ENCODE results near the gene MMRN2. TPM values are rescaled to one million over a fixed set of nuclear protein-coding genes. Genes with fewer than 3 reads are reported as not detected.

MMRN2 gene
- total RNA-seq, 1 experiment from 2014 or later = 1.7 TPM

DNA sequence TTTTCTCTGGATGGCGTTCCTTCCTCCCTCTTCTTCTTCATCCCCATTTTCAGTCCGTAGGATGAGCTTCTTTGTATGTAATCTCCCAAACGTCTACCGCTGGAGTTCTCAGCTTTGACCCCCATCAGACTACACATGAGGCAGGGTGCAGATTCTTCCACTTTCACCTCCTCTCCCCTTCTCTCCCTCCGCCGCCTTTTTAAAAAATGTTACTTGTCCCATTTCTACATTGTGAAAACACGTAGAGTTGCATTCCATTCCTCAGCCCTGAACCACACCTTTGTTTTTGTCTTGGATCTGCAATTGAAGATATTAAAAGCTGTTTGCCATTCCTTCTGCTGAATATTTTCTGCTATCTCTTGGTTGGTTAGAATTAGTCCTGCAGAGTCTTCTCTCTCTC is 17.1 kb upstream of the MMRN2 start:
- H3K27me3 ChIP-seq (ENCODE audit: control insufficient read depth, insufficient read depth, low read length) = peaks cover 12% of the 10 kb centered on the region
- no peaks in the 10 kb centered on the region for H3K36me3 ChIP-seq (replicated peaks; ENCODE audit: control insufficient read depth, insufficient read depth, low read length)
- no peak overlapping the region for H3K4me3 ChIP-seq (ENCODE audit: insufficient read depth, low read depth, low read length)
- no peak for DNase-seq

DNA sequence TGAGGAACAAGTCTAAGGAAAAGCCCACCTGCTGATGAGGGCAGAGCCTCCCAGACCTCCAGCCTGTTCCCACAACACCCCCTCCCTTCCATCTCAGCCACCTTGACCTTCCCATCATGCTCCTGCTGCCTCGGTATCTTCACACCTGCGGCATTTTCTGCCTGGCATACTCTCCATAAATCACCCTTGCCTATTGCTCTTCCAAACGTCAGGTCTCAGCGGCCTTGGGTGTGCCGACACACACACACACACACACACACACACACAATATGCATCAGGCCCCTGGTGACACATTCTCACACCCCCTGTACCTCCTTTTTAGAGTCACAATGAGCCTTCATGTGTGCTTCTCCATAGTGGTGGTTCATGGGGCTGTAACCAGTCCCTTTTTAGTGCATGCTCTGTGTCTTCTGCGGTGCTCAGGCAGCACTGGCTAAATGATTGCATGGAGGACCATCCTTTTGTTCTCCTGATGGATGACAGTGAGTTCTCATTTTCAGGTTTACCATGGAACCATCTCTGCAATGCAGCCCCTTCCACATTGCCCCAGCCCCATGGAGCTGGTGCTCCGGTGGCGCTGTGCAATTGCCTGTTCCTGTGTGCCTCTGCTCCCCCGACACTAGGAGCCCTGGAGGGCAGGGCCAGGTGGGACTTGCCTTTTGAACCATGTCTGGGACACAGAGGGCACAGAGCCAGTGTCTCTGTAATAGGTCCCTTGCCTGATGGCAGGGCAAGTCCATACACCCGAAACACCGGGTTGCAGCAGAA is 15.4 kb upstream of the MMRN2 start:
- Histone ChIP-seq H3K36me3 (replicated peaks; ENCODE audit: control insufficient read depth, insufficient read depth, low read length) (no peaks in the 10 kb centered on the region), H3K4me3 (ENCODE audit: insufficient read depth, low read depth, low read length) (no peak overlapping the region), H3K27me3 (ENCODE audit: control insufficient read depth, insufficient read depth, low read length) (peaks cover 12% of the 10 kb centered on the region)
- DNase-seq = no peak

DNA sequence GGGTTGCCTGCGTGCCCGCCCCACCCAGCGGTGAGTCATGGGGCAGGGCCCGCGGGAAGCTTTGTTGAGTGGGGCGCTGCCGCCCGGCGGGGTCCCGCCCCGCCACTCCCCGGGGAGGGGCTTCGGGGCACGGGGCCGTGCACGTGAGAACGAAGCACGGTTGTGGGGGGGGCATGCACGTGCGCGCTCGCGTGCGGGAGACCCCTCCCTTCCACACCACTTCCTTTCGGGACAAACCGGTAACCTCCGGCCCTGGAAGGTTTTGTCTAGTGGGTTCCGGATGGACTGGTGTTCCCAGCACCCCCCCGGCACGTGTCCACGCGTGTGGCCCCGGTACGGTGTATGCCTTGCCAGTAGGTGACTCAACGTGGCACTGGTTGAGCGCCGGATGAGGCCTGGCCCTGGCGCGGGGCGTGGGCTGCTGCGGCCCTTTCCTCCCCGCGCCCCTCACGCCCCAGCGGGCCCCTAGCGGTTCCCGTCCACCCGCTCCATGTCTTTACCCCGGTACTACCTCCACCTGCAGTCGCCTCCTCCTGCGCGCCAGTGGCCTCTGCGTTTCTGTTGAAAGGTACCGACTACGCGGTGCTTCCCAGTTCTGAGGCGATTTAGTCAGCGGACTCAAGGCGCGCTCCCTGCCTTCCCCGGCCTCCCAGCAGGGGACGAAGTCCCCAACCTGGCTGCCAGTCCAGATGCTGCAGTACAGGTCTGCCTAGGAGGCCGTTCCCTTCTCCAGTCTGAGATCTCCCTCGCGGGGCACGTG is 14.0 kb upstream of the MMRN2 start:
- peak overlapping the region; percentile 66 for H3K4me3 ChIP-seq (ENCODE audit: insufficient read depth, low read depth, low read length)
- H3K36me3 ChIP-seq (replicated peaks; ENCODE audit: control insufficient read depth, insufficient read depth, low read length) = no peaks in the 10 kb centered on the region
- peaks cover 12% of the 10 kb centered on the region for H3K27me3 ChIP-seq (ENCODE audit: control insufficient read depth, insufficient read depth, low read length)
- peak; percentile 85 for DNase-seq

DNA sequence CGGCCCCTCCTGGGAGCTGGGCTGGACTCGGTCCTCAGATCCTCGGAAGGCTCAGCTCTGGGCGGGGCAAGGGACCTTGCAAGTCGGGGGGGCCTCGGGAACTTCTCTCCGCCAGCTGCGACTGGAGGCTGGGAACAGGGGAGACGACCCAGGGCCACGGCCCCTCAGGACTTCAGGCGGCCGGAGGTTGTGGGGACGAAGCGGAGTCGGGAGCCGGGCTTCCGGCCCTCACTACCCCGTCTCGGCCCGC is 13.5 kb upstream of the MMRN2 start:
- Histone ChIP-seq H3K4me3 (ENCODE audit: insufficient read depth, low read depth, low read length) (peak overlapping the region; percentile 66), H3K27me3 (ENCODE audit: control insufficient read depth, insufficient read depth, low read length) (peaks cover 12% of the 10 kb centered on the region), H3K36me3 (replicated peaks; ENCODE audit: control insufficient read depth, insufficient read depth, low read length) (no peaks in the 10 kb centered on the region)
- DNase-seq = peak; percentile 88

DNA sequence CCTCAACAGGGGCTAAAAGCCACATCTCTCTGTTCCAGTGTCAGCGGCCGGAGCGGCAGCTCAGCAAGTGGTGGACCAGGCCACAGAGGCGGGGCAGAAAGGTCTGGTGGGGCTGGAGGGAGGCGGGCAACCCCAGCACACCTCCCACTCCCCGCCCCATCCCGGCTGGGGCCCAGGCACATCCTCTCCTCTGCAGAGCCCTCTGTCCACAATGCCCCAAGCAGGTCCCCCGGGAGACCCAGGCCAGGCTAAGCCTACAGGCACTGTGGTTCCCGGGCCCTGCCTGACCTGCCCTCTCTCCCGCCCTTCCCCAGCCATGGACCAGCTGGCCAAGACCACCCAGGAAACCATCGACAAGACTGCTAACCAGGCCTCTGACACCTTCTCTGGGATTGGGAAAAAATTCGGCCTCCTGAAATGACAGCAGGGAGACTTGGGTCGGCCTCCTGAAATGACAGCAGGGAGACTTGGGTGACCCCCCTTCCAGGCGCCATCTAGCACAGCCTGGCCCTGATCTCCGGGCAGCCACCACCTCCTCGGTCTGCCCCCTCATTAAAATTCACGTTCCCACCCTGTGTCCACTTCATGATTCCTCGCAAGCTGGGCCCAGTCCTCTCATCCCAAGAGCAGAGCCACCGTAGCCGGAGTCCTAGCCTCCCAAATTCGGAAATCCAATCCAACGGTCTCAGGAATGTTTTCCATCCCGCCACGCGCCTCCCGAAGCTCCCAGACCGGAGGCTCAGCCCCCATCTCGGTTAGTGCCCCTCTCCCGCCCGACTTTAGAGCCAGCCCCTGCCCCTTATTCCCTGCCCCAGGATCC is 13.0 kb upstream of the MMRN2 start:
- H3K36me3 ChIP-seq (replicated peaks; ENCODE audit: control insufficient read depth, insufficient read depth, low read length) = no peaks in the 10 kb centered on the region
- peak; percentile 89 for DNase-seq
- peaks cover 12% of the 10 kb centered on the region for H3K27me3 ChIP-seq (ENCODE audit: control insufficient read depth, insufficient read depth, low read length)
- H3K4me3 ChIP-seq (ENCODE audit: insufficient read depth, low read depth, low read length) = peak overlapping the region; percentile 66

DNA sequence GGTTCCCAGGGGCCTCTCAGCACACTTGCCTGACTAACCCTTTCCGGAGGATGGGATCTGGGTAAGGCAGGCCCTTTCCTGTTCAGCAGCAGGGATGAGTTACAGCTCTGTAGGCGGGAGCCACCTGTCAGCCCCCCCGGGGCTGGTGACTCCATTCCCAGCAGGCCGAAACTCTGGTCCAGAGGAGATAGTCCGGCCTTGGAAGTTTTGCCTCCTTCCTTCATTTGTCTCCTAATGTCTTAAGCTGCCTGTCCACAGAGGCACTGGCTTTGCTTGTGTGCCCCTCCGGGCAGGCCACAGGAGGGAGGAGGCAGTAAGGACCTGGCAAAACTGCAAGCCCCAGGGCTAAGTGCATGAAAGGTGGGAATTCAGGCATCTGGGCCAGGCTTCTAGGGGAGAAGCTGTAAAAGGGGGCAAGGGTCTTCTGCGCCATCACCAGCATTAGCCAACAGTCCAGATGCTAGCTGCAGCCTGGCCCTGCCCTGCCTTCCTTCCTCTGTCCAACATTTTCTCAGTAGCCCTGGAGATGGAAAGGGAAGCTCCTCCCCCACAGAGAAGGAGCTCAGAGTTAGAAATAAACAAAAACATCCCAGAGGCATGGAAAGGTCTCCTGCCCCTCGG is 12.1 kb upstream of the MMRN2 start:
- Histone ChIP-seq H3K36me3 (replicated peaks; ENCODE audit: control insufficient read depth, insufficient read depth, low read length) (no peaks in the 10 kb centered on the region), H3K27me3 (ENCODE audit: control insufficient read depth, insufficient read depth, low read length) (peaks cover 12% of the 10 kb centered on the region), H3K4me3 (ENCODE audit: insufficient read depth, low read depth, low read length) (no peak overlapping the region)
- peak; percentile 36 for DNase-seq

DNA sequence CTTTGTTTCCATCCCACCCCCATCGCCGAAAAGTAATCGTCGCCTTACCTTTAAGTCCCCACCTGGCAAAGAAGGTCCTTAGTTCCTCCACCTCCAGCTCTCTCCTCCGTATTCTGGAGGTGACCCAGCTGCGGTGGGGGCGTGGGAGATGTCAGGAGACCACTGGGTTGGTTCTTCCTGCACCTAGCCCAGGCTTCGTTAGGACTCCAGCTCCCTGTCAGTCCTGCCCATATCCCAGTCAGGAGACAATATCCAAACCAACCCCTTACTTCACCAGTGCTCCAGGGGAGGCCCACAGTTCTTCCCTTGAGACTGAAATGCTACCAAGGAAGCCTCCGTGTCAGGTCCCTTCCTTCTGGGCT is 11.6 kb upstream of the MMRN2 start:
- DNase-seq = no peak
- Histone ChIP-seq H3K4me3 (ENCODE audit: insufficient read depth, low read depth, low read length) (no peak overlapping the region), H3K36me3 (replicated peaks; ENCODE audit: control insufficient read depth, insufficient read depth, low read length) (no peaks in the 10 kb centered on the region), H3K27me3 (ENCODE audit: control insufficient read depth, insufficient read depth, low read length) (peaks cover 12% of the 10 kb centered on the region)

DNA sequence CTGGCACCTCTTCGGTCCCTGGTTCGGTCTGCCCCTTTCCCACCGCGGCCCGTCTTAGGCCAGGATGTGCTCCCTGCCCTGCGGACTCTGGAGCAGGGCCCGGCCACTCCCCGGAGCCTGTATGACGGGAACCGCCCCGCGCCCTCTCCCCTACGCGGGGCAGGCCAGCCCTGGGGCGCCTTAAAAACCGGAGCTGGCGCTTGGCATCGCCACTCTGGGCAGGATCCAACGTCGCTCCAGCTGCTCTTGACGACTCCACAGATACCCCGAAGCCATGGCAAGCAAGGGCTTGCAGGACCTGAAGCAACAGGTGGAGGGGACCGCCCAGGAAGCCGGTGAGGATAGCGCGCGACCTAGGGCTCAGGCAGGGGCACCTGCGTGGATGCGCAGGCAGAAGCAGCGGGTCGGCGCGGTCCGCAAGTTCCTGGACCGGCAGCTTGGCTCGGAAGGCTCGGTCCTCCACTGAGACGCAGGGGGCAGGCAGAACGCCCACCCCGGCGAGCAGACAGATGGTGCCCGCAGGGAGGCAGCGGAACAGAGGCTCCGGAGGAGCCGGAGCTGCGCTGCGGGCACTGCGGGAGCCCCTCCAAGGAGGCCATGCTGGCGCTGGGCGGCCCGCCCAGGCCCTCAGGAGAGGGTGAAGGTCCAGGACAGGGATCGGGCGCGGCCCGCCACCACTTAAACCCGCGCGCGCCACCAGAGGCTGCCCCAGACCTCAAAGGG is 11.0 kb upstream of the MMRN2 start, which contains the start of gene ADIRF:
Gene ADIRF, plus strand, starts transcription at position 212 of the 723 bp plus-strand sequence. Its CDS starts 63 bp downstream, at position 275.
- Histone ChIP-seq H3K4me3 (ENCODE audit: insufficient read depth, low read depth, low read length) (no peak within 1 kb of the TSS), H3K36me3 (replicated peaks; ENCODE audit: control insufficient read depth, insufficient read depth, low read length) (no peaks in the 10 kb centered on the region), H3K27me3 (ENCODE audit: control insufficient read depth, insufficient read depth, low read length) (peaks cover 12% of the 10 kb centered on the region)
- DNase-seq = peak; percentile 50

DNA sequence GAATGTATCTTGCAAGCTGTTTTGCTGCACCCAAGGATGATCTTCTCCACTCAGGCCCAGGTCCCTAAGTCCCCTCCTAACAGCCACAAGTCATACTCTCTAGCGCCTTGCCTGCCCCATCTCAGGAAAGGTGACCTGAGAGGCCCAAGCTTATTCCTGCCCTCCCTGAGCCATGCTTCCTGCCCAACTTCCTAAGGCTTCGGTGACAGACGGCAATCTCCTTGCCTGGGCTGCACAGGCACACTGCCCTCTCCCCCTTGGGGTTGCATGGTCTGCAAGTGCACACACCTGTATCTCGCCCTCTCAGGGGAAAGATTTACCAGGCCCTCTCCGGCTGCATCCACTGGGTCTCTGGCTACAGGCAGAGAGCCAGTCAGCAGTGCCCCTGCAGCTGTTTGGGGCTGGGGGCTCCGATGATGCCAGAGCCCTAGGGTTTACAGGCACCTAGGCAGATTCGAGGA is 10.1 kb upstream of the MMRN2 start:
- Histone ChIP-seq H3K4me3 (ENCODE audit: insufficient read depth, low read depth, low read length) (no peak overlapping the region), H3K27me3 (ENCODE audit: control insufficient read depth, insufficient read depth, low read length) (peaks cover 6% of the 10 kb centered on the region), H3K36me3 (replicated peaks; ENCODE audit: control insufficient read depth, insufficient read depth, low read length) (no peaks in the 10 kb centered on the region)
- no peak for DNase-seq

DNA sequence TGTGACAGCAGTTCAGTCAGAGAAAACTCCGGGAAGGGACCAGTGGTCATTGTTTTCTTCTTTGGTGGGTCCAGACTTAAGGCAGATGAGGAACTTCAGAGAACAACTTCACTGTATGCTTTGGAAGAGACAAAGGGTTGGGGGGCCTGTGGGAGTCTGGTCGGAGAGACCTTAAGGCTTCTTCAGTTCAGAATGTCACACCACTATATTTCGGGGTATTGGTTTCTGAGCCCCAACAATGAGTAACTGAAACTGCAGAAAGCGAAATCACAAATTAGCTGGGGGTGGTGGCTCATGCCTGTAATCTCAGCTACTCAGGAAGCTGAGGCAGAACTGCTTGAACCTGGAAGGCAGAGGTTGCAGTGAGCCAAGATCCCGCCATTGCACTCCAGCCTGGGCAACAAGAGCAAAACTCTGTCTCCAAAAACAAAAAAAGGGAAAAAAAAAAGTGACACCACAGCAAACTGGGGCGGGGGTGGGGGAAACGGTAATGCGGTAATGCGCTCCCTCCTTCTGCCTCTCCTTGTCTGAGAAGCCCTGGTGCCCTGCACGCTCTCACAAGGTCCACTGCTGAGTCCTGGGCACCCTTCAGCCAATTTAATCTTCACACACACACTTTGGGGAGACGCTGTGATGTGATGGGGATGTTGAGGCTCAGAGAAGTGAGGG is 8.7 kb upstream of the MMRN2 start:
- Histone ChIP-seq H3K36me3 (replicated peaks; ENCODE audit: control insufficient read depth, insufficient read depth, low read length) (no peaks in the 10 kb centered on the region), H3K27me3 (ENCODE audit: control insufficient read depth, insufficient read depth, low read length) (no peaks in the 10 kb centered on the region; the same call in 1 of the 2 replicates), H3K4me3 (ENCODE audit: insufficient read depth, low read depth, low read length) (no peak overlapping the region)
- no peak for DNase-seq

DNA sequence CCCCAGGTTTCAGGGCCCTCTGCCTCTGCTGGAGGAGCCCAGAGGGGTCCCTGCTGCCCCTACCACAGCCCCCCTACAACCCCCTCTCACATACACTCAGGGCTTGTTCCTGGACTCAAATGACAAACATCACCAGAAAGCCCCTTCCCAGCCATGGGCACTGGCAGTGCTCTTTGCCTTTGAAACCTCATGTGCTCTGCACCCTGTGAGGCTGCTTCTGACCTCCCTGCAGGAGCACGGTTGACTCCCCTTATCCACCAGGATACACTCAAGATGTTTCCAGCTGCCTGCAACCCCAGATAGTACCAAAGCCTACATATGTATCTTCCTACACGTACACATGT is 7.4 kb upstream of the MMRN2 start:
- no peak overlapping the region for H3K4me3 ChIP-seq (ENCODE audit: insufficient read depth, low read depth, low read length)
- peak; percentile 29 for DNase-seq
- H3K27me3 ChIP-seq (ENCODE audit: control insufficient read depth, insufficient read depth, low read length) = no peaks in the 10 kb centered on the region
- no peaks in the 10 kb centered on the region for H3K36me3 ChIP-seq (replicated peaks; ENCODE audit: control insufficient read depth, insufficient read depth, low read length)

DNA sequence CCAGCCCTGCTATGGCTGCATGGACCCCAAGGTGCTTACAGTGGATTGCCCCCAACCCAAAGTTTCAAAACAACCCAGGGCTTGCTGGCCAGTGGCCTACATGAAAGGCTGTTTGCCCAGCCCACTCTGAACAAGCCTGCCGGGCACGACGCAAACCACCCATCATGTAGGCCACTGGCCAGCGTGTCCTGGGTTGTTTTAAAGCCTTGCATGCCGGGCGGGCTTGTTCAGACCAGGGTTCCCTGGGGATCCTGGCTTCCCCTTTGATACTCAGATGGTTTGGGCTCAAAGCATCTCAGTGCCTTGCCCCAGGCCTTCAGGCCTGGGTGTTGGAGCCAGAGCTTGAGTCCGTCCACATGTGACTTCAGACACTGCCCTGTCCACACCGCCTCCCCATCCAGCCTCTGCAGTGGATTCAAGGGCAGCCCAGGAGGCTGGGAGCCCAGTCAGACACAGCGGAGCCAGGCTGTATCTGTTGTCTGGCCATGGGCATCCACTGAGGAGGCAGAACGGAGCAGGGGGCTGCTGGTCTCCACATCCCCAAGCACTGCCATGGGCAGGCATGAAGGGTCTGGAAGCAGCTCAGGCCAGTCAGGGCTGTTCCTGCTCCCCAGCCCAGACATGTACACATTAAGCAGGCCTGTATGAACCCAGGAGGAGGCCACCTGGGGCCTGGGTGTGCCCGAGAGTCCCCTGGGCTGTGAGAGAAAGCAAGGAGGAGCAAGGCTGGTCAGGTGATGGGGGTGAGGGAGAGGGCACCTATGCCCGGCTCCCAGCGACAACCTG is 6.8 kb upstream of the MMRN2 start:
- H3K27me3 ChIP-seq (ENCODE audit: control insufficient read depth, insufficient read depth, low read length) = no peaks in the 10 kb centered on the region
- no peak overlapping the region for H3K4me3 ChIP-seq (ENCODE audit: insufficient read depth, low read depth, low read length)
- DNase-seq = peak; percentile 43
- H3K36me3 ChIP-seq (replicated peaks; ENCODE audit: control insufficient read depth, insufficient read depth, low read length) = no peaks in the 10 kb centered on the region

DNA sequence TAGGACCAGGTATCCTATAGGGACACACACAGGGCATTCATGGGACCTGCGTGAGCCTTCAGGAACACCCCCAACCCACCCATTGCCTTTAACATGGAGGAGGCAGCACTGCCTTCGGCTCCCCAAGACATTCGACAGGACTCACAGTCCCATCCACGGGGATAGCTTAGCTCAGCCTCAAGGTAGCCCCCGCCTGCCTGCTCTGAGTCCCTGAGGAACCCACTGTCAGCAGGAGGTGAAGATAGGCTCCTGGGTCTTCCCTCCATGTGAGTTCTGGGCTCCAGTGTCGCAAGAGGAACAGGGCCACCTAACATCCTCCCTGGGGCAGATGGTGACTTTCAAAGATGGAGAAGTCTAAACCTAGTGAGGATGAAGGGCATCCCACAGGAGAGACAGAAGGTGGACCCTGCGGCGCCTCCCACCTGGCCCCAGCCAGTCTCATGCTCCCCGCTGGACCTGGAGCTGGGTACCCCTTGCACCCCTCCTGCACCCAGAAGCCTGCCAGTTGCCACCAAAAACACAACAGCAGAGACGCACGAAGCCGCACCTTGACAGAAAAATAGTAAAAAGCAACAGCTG is 6.0 kb upstream of the MMRN2 start:
- Histone ChIP-seq H3K36me3 (replicated peaks; ENCODE audit: control insufficient read depth, insufficient read depth, low read length) (no peaks in the 10 kb centered on the region), H3K4me3 (ENCODE audit: insufficient read depth, low read depth, low read length) (no peak overlapping the region), H3K27me3 (ENCODE audit: control insufficient read depth, insufficient read depth, low read length) (no peaks in the 10 kb centered on the region)
- no peak for DNase-seq
